Hematopoietic multipotent progenitor cell treated with erythropoietin and hydrocortisone succinate and interleukin-3 and kit ligand, for 6 days (in vitro differentiated cells): Measurements from ENCODE around the gene SP1.
"Not testable (repeated sequence)": the region's sequence is repeated elsewhere in the genome, so short reads cannot be mapped to it uniquely, and the experiment has no call there.

Source experiments
- DNase-seq: peaks from one replicate; pipeline ENCODE4 v3.0.0-alpha.2; 2015

Gene SP1

GRCh38 chr12:53415752-53416389 is 35.9 kb downstream of the SP1 start:
- not testable (repeated sequence) for DNase-seq

GRCh38 chr12:53417291-53417816 is 37.4 kb downstream of the SP1 start:
- DNase-seq: peak; percentile 70

GRCh38 chr12:53418221-53418620 is 38.2 kb downstream of the SP1 start:
- no peak for DNase-seq

GRCh38 chr12:53419756-53420155 is 39.8 kb downstream of the SP1 start:
- DNase-seq: no peak

- not testable (repeated sequence) for DNase-seq
These were observed 42.3 kb downstream of the SP1 start for GRCh38 chr12:53422247-53422646.

GRCh38 chr12:53423597-53423996 is 43.6 kb downstream of the SP1 start, which contains the start of gene AMHR2:
Gene AMHR2 (plus strand): TSS chr12:53423855. CDS start chr12:53423935, 80 bp downstream.
- no peak for DNase-seq

- DNase-seq: peak; percentile 82
These were observed 44.9 kb downstream of the SP1 start for GRCh38 chr12:53424626-53425514.

GRCh38 chr12:53425515-53426150 is 45.7 kb downstream of the SP1 start:
- no peak for DNase-seq

- DNase-seq: no peak
These were observed 48.1 kb downstream of the SP1 start for GRCh38 chr12:53427905-53428594.

- no peak for DNase-seq
These were observed 48.8 kb downstream of the SP1 start for GRCh38 chr12:53428741-53429140.

GRCh38 chr12:53430116-53430515 is 50.1 kb downstream of the SP1 start:
- DNase-seq: no peak

GRCh38 chr12:53431187-53431586 is 51.2 kb downstream of the SP1 start:
- no peak for DNase-seq

- DNase-seq: not testable (repeated sequence)
These were observed 55.4 kb downstream of the SP1 start for GRCh38 chr12:53435326-53435725.

GRCh38 chr12:53439582-53439981 is 59.6 kb downstream of the SP1 start:
- not testable (repeated sequence) for DNase-seq

GRCh38 chr12:53441040-53441833 is 61.3 kb downstream of the SP1 start, which contains the start of gene PRR13:
Gene PRR13 (plus strand): TSS chr12:53441734. CDS start chr12:53442715, 981 bp downstream.
- DNase-seq: peak; percentile 100

- no peak for DNase-seq
These were observed 64.0 kb downstream of the SP1 start for GRCh38 chr12:53443955-53444354.

GRCh38 chr12:53444593-53445325 is 64.8 kb downstream of the SP1 start:
- DNase-seq: not testable (repeated sequence)

- DNase-seq: no peak
These were observed 71.0 kb downstream of the SP1 start for GRCh38 chr12:53450936-53451335.

GRCh38 chr12:53451661-53452158 is 71.7 kb downstream of the SP1 start, which contains the start of gene PCBP2:
Gene PCBP2 (plus strand): TSS chr12:53452102. CDS start chr12:53454801, 2,699 bp downstream.
- peak; percentile 100 for DNase-seq
